HG03025 (cell line): ENCODE measurements around the gene ZC3H4.
"Not testable (repeated sequence)": the region's sequence is repeated elsewhere in the genome, so short reads cannot be mapped to it uniquely, and the experiment has no call there.

Experiments used
- ATAC-seq: cut with Tn5 transposase; IDR thresholded peaks from one replicate; pipeline ENCODE4 v1.9.1; 2021; ENCODE audit warnings: mild to moderate bottlenecking, moderate library complexity; ENCODE audit not compliant: unreplicated experiment, low FRiP score

ZC3H4 gene

GRCh38 chr19:47089767-47090350 lies 23.7 kb downstream of the ZC3H4 start:
- no peak for ATAC-seq

DNA sequence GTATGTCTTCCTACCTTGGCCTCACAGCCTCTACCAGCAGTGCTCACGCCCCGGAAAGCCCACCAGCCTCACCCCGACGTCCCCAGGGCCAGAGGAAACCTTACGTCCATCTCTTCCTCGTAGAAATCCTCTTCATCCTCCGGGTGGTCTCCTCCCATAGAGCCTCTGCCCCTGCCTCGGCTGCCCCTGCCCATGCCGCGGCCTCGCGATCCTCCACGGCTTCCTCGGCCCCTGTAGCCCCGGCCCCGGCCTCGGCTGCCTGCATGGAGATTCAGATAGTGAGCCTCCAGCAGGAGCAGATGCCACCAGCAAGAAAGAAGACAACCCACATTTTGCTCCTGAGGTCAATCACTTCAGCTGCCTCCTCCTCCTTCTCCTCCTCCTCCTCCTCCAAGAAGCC lies 27.3 kb downstream of the ZC3H4 start:
- no peak for ATAC-seq

- ATAC-seq, result no peak
Measured at GRCh38 chr19:47084879-47085439, 28.6 kb downstream of the ZC3H4 start.

DNA sequence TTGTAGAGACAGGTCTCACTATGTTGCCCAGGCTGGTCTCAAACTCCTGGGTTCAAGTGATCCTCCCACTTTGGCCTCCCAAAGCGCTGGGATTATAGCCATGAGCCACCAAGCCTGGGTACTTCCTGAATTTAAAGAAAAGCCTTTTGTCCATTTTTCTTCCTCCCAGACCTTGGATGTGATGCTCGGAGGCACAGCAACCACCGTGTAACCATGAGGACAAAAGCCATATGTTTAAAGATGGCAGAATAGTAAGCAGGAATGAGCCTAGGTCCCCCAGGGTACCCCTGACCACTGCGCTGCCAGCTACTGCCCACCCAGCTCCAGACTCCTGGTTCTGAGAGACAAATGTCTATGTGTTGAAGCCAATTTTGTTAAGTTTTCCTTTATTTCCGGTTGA lies 31.1 kb downstream of the ZC3H4 start:
- ATAC-seq, result no peak

- no peak for ATAC-seq
Measured at GRCh38 chr19:47081095-47081494, 32.5 kb downstream of the ZC3H4 start.

DNA sequence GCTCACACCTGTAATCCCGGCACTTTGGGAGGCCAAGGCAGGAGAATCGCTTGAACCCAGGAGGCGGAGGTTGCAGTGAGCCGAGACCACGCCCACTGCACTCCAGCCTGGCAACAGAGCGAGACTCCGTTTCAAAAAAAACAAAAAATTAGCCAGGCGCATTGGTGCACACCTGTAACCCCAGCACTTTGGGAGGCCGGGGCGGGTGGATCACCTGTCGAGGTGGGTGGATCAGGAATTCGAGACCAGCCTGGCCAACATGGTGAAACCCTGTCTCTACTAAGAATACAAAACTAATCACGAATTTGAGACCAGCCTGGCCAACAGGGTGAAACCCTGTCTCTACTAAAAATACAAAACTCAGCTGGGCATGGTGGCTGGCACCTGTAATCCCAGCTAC lies 35.2 kb downstream of the ZC3H4 start:
- not testable (repeated sequence) for ATAC-seq

DNA sequence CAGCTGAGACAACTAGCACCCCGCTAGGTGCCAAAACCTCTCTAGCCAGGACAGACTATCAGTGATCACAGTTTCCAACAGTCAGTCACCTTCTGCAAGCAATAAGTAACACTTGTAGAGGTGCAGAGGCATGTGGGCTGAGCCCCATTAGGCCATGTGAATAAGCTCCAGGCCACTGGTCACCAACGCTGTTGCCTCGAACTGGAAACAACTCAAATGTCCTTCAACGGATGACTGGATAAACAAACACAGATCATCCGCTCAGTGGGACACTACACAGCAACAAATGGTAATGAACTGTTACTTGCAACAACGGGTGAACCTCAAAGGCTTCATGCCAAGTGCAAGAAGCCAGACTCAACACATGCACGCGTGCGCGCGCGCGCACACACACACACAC lies 37.6 kb downstream of the ZC3H4 start:
- ATAC-seq, result no peak

DNA sequence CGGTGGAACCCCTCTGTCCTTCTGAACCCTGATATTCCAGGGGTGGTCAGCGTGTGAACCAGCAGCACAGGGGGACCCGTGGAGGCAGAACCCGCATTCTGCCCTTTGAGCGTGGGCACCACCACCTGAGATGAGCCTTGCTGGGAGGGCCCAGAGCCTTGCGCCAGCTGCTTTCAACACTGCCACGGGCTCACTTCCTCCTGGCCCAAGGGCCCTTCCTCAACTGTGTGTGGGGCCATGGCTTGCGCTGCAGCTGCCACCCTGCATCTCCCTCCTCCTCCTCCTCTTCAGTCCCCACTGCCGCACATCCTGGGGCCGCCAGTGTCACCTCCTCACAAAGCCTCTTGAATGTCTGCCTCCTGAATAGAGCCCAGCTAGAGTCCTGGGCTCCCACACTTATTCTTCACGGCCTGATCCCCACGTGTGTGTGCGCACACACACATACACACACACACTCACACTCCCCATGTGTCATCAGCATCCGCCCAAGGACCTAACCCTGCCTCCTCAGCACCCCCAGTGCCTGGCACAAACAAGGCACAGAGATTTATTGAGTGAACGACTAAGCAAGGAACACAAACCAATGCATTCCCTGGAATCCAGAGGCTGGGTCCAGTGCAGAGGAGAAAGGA lies 38.3 kb downstream of the ZC3H4 start:
- no peak for ATAC-seq

- no peak for ATAC-seq
Measured at GRCh38 chr19:47074621-47075020, 39.0 kb downstream of the ZC3H4 start.

- ATAC-seq, result no peak
Measured at GRCh38 chr19:47073574-47073973, 40.0 kb downstream of the ZC3H4 start.

- no peak for ATAC-seq
Measured at GRCh38 chr19:47072323-47072722, 41.3 kb downstream of the ZC3H4 start.

GRCh38 chr19:47071731-47072130 lies 41.8 kb downstream of the ZC3H4 start:
- ATAC-seq, result no peak

- no peak for ATAC-seq
Measured at GRCh38 chr19:47070756-47071155, 42.8 kb downstream of the ZC3H4 start.

GRCh38 chr19:47069795-47070194 lies 43.8 kb downstream of the ZC3H4 start:
- ATAC-seq, result no peak

- ATAC-seq, result no peak
Measured at GRCh38 chr19:47068876-47069406, 44.6 kb downstream of the ZC3H4 start.

DNA sequence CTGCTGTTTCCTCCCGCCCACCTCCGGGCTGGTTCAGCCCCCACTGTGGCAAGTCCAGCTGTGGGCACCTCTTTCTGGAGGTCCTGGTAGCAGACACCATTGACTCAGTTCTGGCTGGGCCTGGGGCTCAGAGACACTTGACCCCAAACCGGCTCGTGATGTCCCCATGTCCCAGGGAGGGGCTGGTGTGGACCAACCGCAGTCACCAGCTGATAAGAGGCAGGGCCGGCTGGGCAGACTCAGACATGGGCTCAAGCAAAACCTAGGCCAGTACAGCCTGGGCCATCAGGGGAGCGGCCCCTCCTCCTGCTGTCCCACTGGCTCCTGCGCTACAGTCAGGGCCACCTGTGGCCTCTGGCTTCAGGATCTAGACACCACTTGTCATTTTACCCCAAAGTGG lies 45.3 kb downstream of the ZC3H4 start:
- no peak for ATAC-seq

DNA sequence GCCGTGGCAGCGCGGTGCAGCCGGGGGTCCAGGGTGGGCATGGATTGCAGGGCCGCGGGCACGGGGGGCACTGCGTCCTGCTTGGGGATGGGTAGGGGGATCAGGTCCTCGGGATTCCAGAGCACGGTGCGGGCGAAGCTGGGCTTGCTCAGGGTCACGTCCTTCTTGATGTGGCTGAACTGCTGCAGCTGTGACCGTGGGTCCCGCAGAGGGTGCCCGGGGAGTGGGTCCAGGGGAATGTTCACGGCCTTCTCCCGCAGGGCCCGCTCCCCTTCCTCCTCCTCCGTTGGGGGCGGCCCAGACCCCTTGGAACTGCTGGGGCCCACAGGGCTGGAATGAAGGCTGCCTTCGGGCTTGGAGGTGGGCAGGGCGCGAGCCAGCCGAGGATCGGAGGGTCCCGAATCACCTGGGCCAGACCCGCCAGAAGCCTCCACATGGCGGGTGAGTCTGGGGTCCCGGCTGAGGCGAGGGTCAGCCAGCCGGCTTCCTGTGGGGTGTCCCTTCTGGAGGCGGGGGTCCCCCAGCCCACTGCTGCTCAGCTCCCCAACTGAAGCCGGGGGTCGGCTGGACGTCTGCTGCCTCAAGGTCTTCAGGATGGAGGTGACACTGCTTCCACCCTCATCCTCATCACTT lies 46.2 kb downstream of the ZC3H4 start:
- ATAC-seq, result no peak

GRCh38 chr19:47066376-47067214 lies 47.0 kb downstream of the ZC3H4 start:
- no peak for ATAC-seq

- no peak for ATAC-seq
Measured at GRCh38 chr19:47065242-47065641, 48.3 kb downstream of the ZC3H4 start.

DNA sequence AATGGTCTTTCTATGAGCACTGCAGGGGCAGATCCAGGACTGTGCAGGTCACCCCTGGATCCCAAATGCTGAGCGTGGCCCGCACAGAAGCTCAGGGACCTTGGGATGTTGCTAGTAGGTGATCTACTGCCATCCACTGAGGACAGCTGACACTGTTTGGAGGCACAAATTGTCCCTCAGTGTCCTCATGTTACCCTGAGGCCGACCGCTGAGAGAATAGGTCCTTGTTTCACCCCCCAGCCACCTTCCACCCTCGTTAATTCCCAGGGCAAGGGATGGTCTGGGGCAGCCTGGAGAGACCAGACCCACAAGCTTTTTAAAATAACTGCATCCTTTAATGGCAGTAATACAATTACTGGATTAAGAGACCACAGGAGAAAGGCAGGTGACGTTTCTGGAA lies 49.7 kb downstream of the ZC3H4 start:
- no peak for ATAC-seq

GRCh38 chr19:47058621-47059022 lies 55.0 kb downstream of the ZC3H4 start:
- ATAC-seq, result no peak
